Activated CD4-positive, CD25-positive, alpha-beta regulatory T cell treated with anti-CD3 and anti-CD28 coated beads, Interleukin-2, amount 50 U/mL, for 24 hours (primary cell): ENCODE measurements around the gene MICAL2.

ENCODE experiments used
- ATAC-seq, 2 donors: fragments of 150-1000 bp; cut with Tn5 transposase; one replicate each; pipeline ENCODE4 v1.10.0; 2021; ENCODE audit warnings: mild to moderate bottlenecking in 1 of 2, moderate library complexity in 1 of 2

The MICAL2 gene

GRCh38 chr11:12076840-12077534 is 33.4 kb upstream of the MICAL2 start:
- ATAC-seq, result no peak

- ATAC-seq, result peak in 1 of 2 donors; percentile 7
These were observed 32.7 kb upstream of the MICAL2 start for GRCh38 chr11:12077535-12078280.

- ATAC-seq, result no peak
These were observed 30.4 kb upstream of the MICAL2 start for GRCh38 chr11:12079726-12080556.

DNA sequence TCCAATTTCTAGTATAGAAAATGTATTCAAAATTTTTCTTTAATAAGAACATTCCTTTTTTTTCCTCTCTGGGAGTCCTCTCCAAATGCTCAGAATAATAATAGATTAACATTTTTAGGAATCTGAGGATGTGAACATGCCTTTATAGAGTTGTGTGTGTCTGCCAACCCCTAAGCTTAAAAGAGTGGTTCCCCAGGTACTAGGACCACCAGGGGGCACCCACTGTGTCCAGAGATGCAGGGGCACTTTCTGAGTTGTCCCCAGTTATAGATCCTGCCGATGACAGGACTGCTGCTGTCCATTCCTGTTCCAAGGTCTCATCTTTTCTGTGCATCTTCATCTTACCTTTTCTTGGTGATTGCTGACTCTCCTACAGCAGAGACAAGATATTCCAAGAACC is 27.0 kb upstream of the MICAL2 start:
- ATAC-seq, result no peak

- ATAC-seq, result no peak
These were observed 26.1 kb upstream of the MICAL2 start for GRCh38 chr11:12084256-12084655.

- no peak for ATAC-seq
These were observed 24.8 kb upstream of the MICAL2 start for GRCh38 chr11:12085371-12086251.

DNA sequence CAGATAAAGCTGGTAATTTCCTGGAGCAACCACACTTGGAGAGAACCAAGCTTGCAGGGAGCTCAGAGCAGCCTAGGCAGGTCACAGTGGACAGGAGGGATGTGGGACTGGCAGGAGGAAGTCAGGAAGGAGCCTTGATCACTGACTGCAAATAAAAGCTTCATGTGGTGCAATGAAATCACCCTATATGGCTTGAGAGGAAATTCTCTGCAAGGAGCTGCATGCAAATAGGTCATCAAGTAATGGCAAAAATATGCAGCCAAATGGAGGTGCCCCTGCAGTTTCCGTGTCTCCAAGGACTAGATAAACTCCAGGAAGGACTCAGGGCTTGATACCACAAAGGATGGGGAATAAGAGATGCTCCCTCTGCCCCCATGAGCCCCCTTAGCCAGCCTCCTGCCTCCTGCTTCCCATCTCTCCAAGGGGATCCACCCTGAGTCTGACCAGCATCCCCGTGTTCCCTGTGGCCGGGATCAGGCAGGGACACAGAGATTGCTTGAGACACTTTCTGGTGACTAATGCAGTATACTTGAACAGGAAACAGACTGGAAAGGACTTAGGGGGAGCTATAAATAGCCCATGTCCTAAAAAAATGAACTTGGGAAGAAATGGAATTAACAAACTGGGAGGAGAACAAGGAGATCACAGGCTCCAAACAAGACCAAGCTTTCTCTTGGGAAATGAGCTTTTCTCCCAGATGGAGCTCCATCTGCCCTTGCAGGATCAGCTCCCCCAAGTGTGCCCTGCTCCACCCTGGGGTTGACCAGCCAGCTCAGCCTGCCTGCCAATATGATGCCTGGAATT is 23.9 kb upstream of the MICAL2 start:
- no peak for ATAC-seq

GRCh38 chr11:12087075-12088004 is 23.1 kb upstream of the MICAL2 start:
- peak; percentile 62 to 68 for ATAC-seq

GRCh38 chr11:12088047-12088481 is 22.3 kb upstream of the MICAL2 start:
- no peak for ATAC-seq

GRCh38 chr11:12088531-12088930 is 21.9 kb upstream of the MICAL2 start:
- ATAC-seq, result no peak

DNA sequence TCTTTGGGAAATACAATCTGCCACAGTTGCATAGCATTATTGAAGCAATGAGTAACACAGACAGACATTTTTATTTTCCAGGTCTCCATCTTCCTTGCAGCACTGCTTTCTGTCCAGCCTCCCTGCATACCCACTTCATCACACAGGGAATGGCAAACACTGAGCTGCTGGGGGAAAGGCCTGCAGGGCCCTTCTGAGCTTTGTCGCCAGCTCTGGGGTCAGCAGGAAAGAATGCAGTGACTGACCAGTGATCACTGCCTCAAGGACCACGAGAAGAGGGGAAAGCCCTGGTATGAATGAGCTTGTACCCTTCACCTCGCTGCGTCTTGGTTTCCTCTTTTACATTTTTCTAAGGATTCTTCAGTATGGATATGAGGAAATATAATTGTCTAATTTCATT is 21.3 kb upstream of the MICAL2 start:
- no peak for ATAC-seq

DNA sequence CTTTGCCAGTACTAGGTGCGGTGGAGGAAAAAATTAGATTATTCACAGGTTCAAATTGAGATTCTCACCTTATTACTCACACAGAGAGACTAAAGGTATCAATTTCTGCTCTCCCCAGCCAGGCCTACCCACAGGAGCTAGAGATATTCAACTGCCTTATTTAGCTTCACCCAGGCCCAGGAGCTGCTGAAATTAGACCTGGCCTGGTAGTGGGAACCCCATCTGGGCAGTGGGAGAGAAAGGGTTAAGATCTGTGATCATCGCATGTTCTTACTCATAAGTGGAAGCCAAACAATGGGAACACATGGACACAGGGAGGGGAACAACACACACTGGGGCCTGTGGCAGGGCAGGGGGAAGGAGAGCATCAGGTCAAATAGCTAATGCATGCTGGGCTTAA is 20.9 kb upstream of the MICAL2 start:
- no peak for ATAC-seq

GRCh38 chr11:12090061-12090591 is 20.3 kb upstream of the MICAL2 start:
- ATAC-seq, result no peak

DNA sequence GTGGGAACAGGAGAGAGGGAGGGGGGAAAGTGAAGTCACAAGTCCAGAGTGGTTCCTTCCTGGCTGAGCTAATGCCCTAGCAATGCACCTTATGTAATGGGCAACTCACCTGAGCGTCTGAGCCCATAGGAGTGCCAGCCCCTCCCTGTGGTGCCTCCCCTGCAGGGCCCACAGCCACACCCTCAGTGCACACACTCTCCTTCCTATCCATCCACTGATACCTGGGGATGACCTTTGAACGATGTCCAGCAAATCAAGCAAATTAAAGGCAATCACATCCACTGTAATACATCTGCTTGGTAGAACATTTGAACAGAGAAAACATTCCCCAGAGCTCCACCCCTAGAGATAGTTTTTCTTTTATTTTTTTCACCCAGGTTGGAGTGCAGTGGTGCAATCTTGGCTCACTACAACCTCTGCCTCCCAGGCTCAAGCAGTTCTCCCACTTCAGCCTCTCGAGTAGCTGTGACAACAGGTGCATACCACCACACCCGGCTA is 19.6 kb upstream of the MICAL2 start:
- ATAC-seq, result no peak

- ATAC-seq, result no peak
These were observed 18.3 kb upstream of the MICAL2 start for GRCh38 chr11:12091956-12092558.

DNA sequence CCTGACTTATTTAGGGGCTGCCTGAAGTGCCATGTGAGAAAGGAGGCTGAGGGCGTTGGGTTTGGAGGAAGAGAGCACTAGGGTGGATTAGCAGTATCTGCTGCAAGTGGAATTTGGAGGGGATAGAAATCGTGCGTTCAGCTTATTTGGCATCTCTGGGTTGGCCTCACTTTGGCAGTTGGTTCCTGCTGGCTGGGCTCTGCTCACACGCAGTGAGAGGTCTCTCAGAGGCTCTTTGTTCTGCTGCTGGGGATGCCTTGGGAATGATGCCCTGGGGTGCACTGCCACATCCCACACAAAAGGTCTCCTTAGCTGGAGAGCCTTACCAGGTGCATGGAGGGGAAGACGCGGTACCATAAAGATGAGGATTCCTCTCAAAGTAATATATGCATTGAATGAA is 17.7 kb upstream of the MICAL2 start:
- no peak for ATAC-seq

DNA sequence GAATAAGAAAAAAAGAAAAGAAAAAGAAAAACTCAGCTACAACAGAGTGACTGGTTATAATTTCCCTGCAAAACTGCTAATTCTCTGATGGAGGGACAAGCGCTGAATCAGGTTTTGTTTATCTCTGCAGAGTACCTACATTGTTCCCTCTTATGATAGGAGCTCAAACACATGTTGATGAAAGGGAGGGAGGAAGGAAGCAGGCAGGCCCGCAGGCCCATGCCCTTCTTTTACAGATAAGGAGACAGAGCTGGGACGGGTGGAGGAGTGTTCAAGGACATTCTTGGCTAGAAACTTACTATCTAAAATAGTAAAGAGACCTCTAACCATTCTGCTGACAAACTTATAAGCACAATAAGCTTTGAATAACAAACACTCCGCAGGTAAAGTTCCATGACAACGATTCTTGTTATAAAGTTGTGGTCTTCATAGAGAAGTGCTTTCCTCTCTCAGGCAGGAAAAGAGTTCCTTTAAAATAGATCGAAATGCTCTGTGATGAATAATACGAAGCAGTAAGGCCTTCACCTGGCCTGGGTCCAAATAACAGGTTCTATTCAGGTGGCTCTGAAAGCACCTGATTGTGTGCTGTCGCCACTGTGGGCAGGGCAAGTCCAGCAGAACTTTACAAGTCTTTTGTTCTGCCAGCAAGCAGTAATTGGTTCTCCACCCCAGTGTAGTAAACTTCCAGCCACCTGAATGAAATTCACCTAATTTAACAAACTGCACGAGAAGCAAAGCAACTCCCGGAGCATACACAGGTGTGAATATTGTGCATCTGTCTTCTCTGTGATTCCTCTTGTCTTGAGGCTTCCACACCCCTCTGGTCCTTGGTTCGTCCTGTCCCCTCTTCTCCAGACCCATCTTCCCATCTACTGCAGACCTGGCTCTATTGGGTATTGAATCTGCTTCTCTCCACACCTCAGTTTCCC is 15.3 kb upstream of the MICAL2 start:
- no peak for ATAC-seq

DNA sequence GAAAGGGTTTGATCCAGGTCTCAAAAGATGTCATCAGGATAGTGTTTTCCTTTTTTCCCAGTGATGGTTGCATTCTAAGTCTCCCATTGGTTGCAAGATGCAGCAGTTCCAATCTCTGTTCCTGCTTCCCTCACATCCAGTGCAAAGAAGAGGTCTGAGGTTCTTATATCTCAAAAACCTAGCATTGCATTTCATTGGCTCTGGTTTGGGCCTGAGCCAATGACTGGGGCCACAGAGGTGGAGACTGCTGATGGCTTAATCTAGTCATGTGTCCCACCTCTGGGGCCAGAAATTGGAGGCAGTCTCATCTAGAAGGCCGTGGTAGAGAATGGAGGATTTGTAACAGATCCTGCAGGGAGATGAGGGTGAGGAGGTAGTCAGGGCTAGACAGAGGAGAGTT is 13.2 kb upstream of the MICAL2 start:
- ATAC-seq, result no peak
